Measurements from ENCODE around the gene GAST. TPM values are rescaled to one million over a fixed set of nuclear protein-coding genes. Genes with fewer than 3 reads are reported as not detected.
A peak's percentile ranks its signal among the peaks of the same experiment; 100 is the strongest.

Gene GAST
- total RNA-seq, 1 experiment from 2014 or later = not detected

GRCh38 chr17:41666237-41666641, 45.9 kb upstream of the GAST start:
- H3K4me3 ChIP-seq (replicated peaks in 1 of 2; ENCODE audit: low read depth in 1 of 2, low read length in 2 of 2) = peak overlapping the region; percentile 34 to 57
- peaks cover 14 to 59% of the 10 kb centered on the region in 2 experiments for H3K4me1 ChIP-seq (ENCODE audit: control insufficient read depth in 1 of 2, insufficient read depth in 2 of 2, low read length in 2 of 2)
- peak; percentile 23 for ATAC-seq
- no peaks in the 10 kb centered on the region for H3K36me3 ChIP-seq (ENCODE audit: control insufficient read depth in 1 of 2, insufficient read depth in 2 of 2, low read length in 2 of 2)
- no peak for DNase-seq (ENCODE audit: low read depth, low spot score)
- H3K9me3 ChIP-seq (ENCODE audit: control insufficient read depth in 1 of 2, insufficient read depth in 1 of 2, low read depth in 1 of 2, low read length in 2 of 2) = no peaks in the 10 kb centered on the region
- CTCF ChIA-PET = interaction anchor here (0.6 to 8.7 kb wide), 22 partner anchors 9 to 1128 kb away, joined by 3 to 217 read pairs (median 6); partner anchors contain the start of gene EIF1
- peak overlapping the region; percentile 82 for H3K4me2 ChIP-seq (ENCODE audit: low read length)
- H4K20me1 ChIP-seq (ENCODE audit: insufficient read depth) = no peaks in the 10 kb centered on the region
- H3K9me2 ChIP-seq (ENCODE audit: insufficient read depth) = no peaks in the 10 kb centered on the region
- intact Hi-C loops (cut with micrococcal nuclease) = loop anchor here (1.0 to 5.0 kb wide), 4 partner anchors 117 to 1307 kb away; no protein-coding TSS in a partner anchor
- peak overlapping the region; percentile 59 for H3K9ac ChIP-seq (ENCODE audit: low read length)
- TF ChIP-seq YY1 (IDR thresholded peaks at IDR 0.05; ENCODE audit: extremely low read depth, insufficient replicate concordance, low read depth, low read length) (no peak), CBX3 (IDR thresholded peaks at IDR 0.05; ENCODE audit: low read depth) (no peak), FOSL1 (IDR thresholded peaks at IDR 0.05; ENCODE audit: low read depth) (no peak), EGR1 (IDR thresholded peaks at IDR 0.05; ENCODE audit: low read depth) (no peak), CTCF (IDR thresholded peaks at IDR 0.05 in 2 of 3, conservative IDR thresholded peaks at IDR 0.05 in 1 of 3; ENCODE audit: borderline replicate concordance in 1 of 3, insufficient read depth in 1 of 3, low read depth in 2 of 3, low read length in 2 of 3) (no peak), POLR2AphosphoS5 (IDR thresholded peaks at IDR 0.05; ENCODE audit: low read depth, low read length) (no peak), ZFX (IDR thresholded peaks at IDR 0.05) (no peak), ZBTB33 (IDR thresholded peaks at IDR 0.05; ENCODE audit: extremely low read depth, insufficient replicate concordance, low read length) (no peak), JUND (IDR thresholded peaks at IDR 0.05) (no peak), TCF7L2 (IDR thresholded peaks at IDR 0.05; ENCODE audit: borderline replicate concordance, extremely low read depth, insufficient read depth, insufficient read length) (no peak), SIN3A (IDR thresholded peaks at IDR 0.05; ENCODE audit: low read depth) (no peak), SRF (IDR thresholded peaks at IDR 0.05; ENCODE audit: low read depth) (no peak), REST (IDR thresholded peaks at IDR 0.05; ENCODE audit: low read depth) (no peak)
- no peaks in the 10 kb centered on the region for H3K27me3 ChIP-seq (ENCODE audit: insufficient read depth, low read length)
- H3K79me2 ChIP-seq (ENCODE audit: insufficient read depth, low read length) = no peaks in the 10 kb centered on the region
- BruUV-seq (replicated peaks) = no TSS peak
- RAD21 ChIA-PET (ENCODE audit: low non-redundant PET in 1 of 2, low total read pairs in 2 of 2, uncharacterized antibody in 2 of 2, unreplicated experiment in 2 of 2) = interaction anchor here (1.5 to 1.7 kb wide), 2 partner anchors 117 kb away, joined by 7 to 10 read pairs; no protein-coding TSS in a partner anchor
- no peak overlapping the region for H2AFZ ChIP-seq (ENCODE audit: low read depth, low read length, poor library complexity, severe bottlenecking)
- peak overlapping the region; percentile 69 for H3K27ac ChIP-seq (ENCODE audit: low read depth, low read length)
- POLR2A ChIA-PET = interaction anchor here (0.8 to 1.7 kb wide), 9 partner anchors 12 to 144 kb away, joined by 3 to 11 read pairs (median 5); partner anchors contain the start of genes EIF1 and KRT19

Data from HCT116 (cell line).